Measurements from ENCODE around the gene STX4. TPM values are rescaled to one million over a fixed set of nuclear protein-coding genes. Genes with fewer than 3 reads are reported as not detected.
"Not testable (repeated sequence)": the region's sequence is repeated elsewhere in the genome, so short reads cannot be mapped to it uniquely, and the experiment has no call there.

The STX4 gene
- total and polyA plus RNA-seq, 9 donors, result 25.7 to 49.8 (median 43.2) TPM

DNA sequence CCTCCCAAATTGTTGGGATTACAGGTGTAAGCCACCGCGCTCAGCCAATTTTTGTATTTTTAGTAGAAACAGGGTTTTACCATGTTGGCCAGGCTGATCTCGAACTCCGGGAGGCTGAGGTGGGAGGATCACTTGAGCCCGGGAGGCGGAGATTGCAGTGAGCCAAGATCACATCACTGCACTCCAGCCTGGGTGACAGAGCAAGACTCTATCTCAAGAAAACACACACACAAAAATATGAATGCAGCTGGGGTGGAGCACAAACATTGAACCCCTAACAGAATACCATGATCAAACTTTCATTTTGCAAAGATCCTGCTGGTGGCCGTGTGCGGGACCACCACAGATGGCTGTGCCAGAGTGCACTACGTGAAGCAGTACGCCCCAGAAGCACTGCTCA lies 15.6 kb upstream of the STX4 start:
- H3K36me3 ChIP-seq (ENCODE audit: control insufficient read depth, insufficient read depth, low read length); H3K9me3 ChIP-seq (replicated peaks; ENCODE audit: control insufficient read depth, low read depth, low read length); DNase-seq; H3K4me3 ChIP-seq (ENCODE audit: low read length); H3K27me3 ChIP-seq (ENCODE audit: control insufficient read depth, insufficient read depth, low read length); H3K4me1 ChIP-seq (ENCODE audit: control insufficient read depth, insufficient read depth, low read length); H3K27ac ChIP-seq (ENCODE audit: low read length): not testable (repeated sequence)
- WGBS (ENCODE audit: insufficient coverage), result 82% methylated on average over 3 of the region's 10 CpGs

DNA sequence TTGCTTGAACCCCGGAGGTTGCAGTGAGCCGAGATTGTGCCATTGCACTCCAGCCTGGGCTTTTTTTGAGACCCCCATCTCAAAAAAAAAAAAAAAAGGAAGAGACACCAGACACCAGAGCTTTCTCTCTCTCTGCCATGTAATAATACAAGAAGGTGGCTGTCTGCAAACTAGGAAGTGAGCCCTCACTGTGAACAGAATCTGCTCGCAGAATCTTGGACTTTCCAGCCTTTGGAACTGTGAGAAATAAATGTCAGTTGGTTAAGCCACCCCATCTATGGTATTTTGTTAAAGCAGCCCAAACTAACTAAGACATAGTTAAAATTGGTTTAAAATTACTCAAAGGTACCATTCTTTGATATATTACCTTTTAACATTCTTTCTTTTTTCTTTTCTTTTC lies 12.8 kb upstream of the STX4 start:
- DNase-seq, result no peak
- Histone ChIP-seq H3K27me3 (ENCODE audit: control insufficient read depth, insufficient read depth, low read length) (no peaks in the 10 kb centered on the region), H3K4me3 (ENCODE audit: low read length) (no peak overlapping the region), H3K27ac (ENCODE audit: low read length) (no peak overlapping the region), H3K9me3 (replicated peaks; ENCODE audit: control insufficient read depth, low read depth, low read length) (no peaks in the 10 kb centered on the region), H3K36me3 (ENCODE audit: control insufficient read depth, insufficient read depth, low read length) (no peaks in the 10 kb centered on the region), H3K4me1 (ENCODE audit: control insufficient read depth, insufficient read depth, low read length) (peaks cover 6% of the 10 kb centered on the region)
- no CpG with 5 or more reads among the region's 3 CpGs for WGBS (ENCODE audit: insufficient coverage)

DNA sequence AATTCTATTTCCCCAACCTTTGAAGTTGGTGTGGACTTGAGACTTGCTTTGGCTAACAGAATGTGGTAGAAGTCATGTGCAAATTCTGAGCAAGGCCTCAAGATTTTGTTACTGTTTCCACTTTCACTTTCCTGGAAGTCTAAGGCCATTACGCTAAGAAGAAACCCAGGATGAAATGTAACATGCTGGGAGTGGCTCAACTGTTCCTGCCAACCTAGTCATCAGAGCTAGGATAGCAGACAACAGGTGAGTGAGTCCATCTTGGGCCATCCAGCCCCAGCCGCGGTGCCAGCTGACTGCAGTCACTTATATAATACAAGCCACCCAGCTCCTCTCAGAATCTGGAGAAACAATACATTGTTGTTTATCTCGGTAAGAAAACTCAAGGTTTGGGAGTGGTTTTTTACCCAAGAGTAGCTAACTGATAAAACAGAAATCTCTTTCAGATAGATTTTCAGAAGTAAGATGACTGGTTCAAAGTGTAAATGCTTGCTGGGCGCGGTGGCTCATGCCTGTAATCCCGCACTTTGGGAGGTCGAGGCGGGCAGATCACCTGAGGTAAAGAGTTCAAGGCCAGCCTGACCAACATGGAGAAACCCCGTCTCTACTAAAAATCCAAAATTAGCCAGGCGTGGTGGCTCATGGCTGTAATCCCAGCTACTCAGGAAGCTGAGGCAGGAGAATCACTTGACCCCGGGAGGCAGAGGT lies 10.7 kb upstream of the STX4 start:
- no peak for DNase-seq
- no peaks in the 10 kb centered on the region for H3K9me3 ChIP-seq (replicated peaks; ENCODE audit: control insufficient read depth, low read depth, low read length)
- no peaks in the 10 kb centered on the region for H3K27me3 ChIP-seq (ENCODE audit: control insufficient read depth, insufficient read depth, low read length)
- H3K4me1 ChIP-seq (ENCODE audit: control insufficient read depth, insufficient read depth, low read length), result peaks cover 6% of the 10 kb centered on the region
- no peak overlapping the region for H3K4me3 ChIP-seq (ENCODE audit: low read length)
- H3K27ac ChIP-seq (ENCODE audit: low read length), result peak overlapping the region; percentile 47
- no peaks in the 10 kb centered on the region for H3K36me3 ChIP-seq (ENCODE audit: control insufficient read depth, insufficient read depth, low read length)
- WGBS (ENCODE audit: insufficient coverage), result 77% methylated on average over 4 of the region's 12 CpGs

- Histone ChIP-seq H3K27ac (ENCODE audit: low read length) (peak overlapping the region; percentile 47), H3K4me3 (ENCODE audit: low read length) (no peak overlapping the region)
Observed at GRCh38 chr16:31023252-31023602, 10.1 kb upstream of the STX4 start.

DNA sequence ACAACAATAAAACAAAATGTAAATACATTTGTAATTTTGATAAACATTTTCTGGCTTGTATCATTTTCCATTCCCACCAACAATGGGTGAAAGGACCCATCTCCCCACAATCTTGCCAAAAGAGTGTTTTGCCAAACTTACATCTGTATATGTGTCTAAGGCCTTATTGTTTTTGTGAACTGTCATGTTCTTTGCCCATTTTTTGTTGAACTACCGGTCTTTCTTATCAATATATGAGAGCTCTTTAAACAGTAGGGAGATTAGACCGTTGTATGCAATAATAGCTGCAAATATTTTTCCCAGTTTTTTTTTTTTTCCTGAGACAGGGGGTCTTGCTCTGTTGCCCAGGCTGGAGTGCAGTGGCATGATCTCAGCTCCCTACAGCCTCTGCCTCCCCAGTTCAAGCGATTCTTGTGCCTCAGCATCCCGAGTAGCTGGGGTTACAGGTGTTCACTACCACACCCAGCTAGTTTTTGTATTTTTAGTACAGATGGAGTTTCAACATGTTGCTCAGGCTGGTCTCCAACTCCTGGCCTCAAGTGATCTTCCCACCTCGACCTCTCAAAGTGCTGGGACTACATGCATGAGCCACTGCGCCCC lies 9.6 kb upstream of the STX4 start:
- Histone ChIP-seq H3K27me3 (ENCODE audit: control insufficient read depth, insufficient read depth, low read length) (no peaks in the 10 kb centered on the region), H3K9me3 (replicated peaks; ENCODE audit: control insufficient read depth, low read depth, low read length) (no peaks in the 10 kb centered on the region), H3K36me3 (ENCODE audit: control insufficient read depth, insufficient read depth, low read length) (no peaks in the 10 kb centered on the region), H3K4me1 (ENCODE audit: control insufficient read depth, insufficient read depth, low read length) (peaks cover 6% of the 10 kb centered on the region), H3K4me3 (ENCODE audit: low read length) (no peak overlapping the region), H3K27ac (ENCODE audit: low read length) (no peak overlapping the region)
- WGBS (ENCODE audit: insufficient coverage), result no CpG with 5 or more reads among the region's 6 CpGs
- DNase-seq, result no peak

More at GRCh38 chr16:31023252-31023602, 10.1 kb upstream of the STX4 start:
- Histone ChIP-seq H3K4me1 (ENCODE audit: control insufficient read depth, insufficient read depth, low read length) (peaks cover 6% of the 10 kb centered on the region), H3K9me3 (replicated peaks; ENCODE audit: control insufficient read depth, low read depth, low read length) (no peaks in the 10 kb centered on the region), H3K36me3 (ENCODE audit: control insufficient read depth, insufficient read depth, low read length) (no peaks in the 10 kb centered on the region), H3K27me3 (ENCODE audit: control insufficient read depth, insufficient read depth, low read length) (no peaks in the 10 kb centered on the region)
- DNase-seq, result no peak
- WGBS (ENCODE audit: insufficient coverage), result no CpG with 5 or more reads among the region's 4 CpGs

GRCh38 chr16:31025339-31025738 lies 8.0 kb upstream of the STX4 start:
- H3K9me3 ChIP-seq (replicated peaks; ENCODE audit: control insufficient read depth, low read depth, low read length), result no peaks in the 10 kb centered on the region
- no peak overlapping the region for H3K4me3 ChIP-seq (ENCODE audit: low read length)
- WGBS (ENCODE audit: insufficient coverage), result 59% methylated on average over 3 of the region's 5 CpGs
- no peak overlapping the region for H3K27ac ChIP-seq (ENCODE audit: low read length)
- H3K27me3 ChIP-seq (ENCODE audit: control insufficient read depth, insufficient read depth, low read length), result no peaks in the 10 kb centered on the region
- H3K4me1 ChIP-seq (ENCODE audit: control insufficient read depth, insufficient read depth, low read length), result peaks cover 6% of the 10 kb centered on the region
- DNase-seq, result no peak
- no peaks in the 10 kb centered on the region for H3K36me3 ChIP-seq (ENCODE audit: control insufficient read depth, insufficient read depth, low read length)

DNA sequence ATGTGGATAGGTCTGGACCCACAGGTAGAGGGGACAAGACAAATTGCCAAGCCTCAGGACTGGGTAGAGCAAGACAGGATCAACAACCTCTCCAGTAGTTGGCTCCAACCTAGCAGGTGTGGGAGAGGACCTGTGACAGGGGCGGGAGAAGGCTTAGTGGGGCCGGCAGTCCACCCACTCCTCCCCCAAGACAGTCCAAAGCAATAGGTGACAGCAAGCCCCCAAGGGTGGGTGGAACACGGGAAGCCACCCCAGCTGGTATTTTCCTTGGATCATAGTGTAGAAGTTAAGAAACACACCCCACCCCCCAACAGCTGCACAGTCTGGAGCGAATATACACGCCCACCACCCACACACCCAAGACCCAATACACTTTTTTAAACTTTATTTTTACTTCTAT lies 4.1 kb upstream of the STX4 start:
- Histone ChIP-seq H3K36me3 (ENCODE audit: control insufficient read depth, insufficient read depth, low read length) (no peaks in the 10 kb centered on the region), H3K9me3 (replicated peaks; ENCODE audit: control insufficient read depth, low read depth, low read length) (no peaks in the 10 kb centered on the region), H3K4me1 (ENCODE audit: control insufficient read depth, insufficient read depth, low read length) (peaks cover 10% of the 10 kb centered on the region), H3K27me3 (ENCODE audit: control insufficient read depth, insufficient read depth, low read length) (no peaks in the 10 kb centered on the region), H3K27ac (ENCODE audit: low read length) (no peak overlapping the region), H3K4me3 (ENCODE audit: low read length) (no peak overlapping the region)
- no CpG with 5 or more reads among the region's 5 CpGs for WGBS (ENCODE audit: insufficient coverage)
- DNase-seq, result no peak

DNA sequence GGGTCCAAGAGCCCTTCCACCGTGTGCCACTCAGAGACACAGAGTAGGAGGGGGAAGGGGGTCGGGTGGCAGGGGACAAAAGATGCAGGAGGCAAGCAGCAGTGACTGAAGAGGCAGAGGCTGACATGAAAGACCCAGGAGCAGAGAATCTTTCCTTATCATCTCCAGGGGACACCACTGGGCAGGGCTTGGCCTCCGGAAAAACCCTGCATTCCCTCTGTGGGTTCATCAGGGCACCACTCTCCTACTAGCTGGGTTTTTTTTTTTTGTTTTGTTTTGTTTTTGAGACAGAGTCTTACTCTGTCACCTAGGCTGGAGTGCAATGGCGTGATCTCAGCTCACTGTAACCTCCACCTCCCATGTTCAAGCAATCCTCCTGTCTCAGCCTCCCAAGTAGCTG lies 2.1 kb upstream of the STX4 start:
- no peaks in the 10 kb centered on the region for H3K27me3 ChIP-seq (ENCODE audit: control insufficient read depth, insufficient read depth, low read length)
- WGBS (ENCODE audit: insufficient coverage), result 60% methylated on average over 1 of the region's 4 CpGs
- H3K36me3 ChIP-seq (ENCODE audit: control insufficient read depth, insufficient read depth, low read length), result peaks cover 19% of the 10 kb centered on the region
- H3K27ac ChIP-seq (ENCODE audit: low read length), result no peak overlapping the region
- H3K4me1 ChIP-seq (ENCODE audit: control insufficient read depth, insufficient read depth, low read length), result peaks cover 14% of the 10 kb centered on the region
- H3K9me3 ChIP-seq (replicated peaks; ENCODE audit: control insufficient read depth, low read depth, low read length), result no peaks in the 10 kb centered on the region
- no peak for DNase-seq
- no peak overlapping the region for H3K4me3 ChIP-seq (ENCODE audit: low read length)

GRCh38 chr16:31033709-31034492 lies 543 bp downstream of the STX4 start:
- 1% methylated on average over 37 of the region's 47 CpGs for WGBS (ENCODE audit: insufficient coverage)
- Histone ChIP-seq H3K27me3 (ENCODE audit: control insufficient read depth, insufficient read depth, low read length) (no peaks in the 10 kb centered on the region), H3K9me3 (replicated peaks; ENCODE audit: control insufficient read depth, low read depth, low read length) (no peaks in the 10 kb centered on the region), H3K4me1 (ENCODE audit: control insufficient read depth, insufficient read depth, low read length) (peaks cover 14% of the 10 kb centered on the region), H3K36me3 (ENCODE audit: control insufficient read depth, insufficient read depth, low read length) (peaks cover 37% of the 10 kb centered on the region), H3K4me3 (ENCODE audit: low read length) (peak overlapping the region; percentile 93), H3K27ac (ENCODE audit: low read length) (peak overlapping the region; percentile 98)
- peak; percentile 95 for DNase-seq

DNA sequence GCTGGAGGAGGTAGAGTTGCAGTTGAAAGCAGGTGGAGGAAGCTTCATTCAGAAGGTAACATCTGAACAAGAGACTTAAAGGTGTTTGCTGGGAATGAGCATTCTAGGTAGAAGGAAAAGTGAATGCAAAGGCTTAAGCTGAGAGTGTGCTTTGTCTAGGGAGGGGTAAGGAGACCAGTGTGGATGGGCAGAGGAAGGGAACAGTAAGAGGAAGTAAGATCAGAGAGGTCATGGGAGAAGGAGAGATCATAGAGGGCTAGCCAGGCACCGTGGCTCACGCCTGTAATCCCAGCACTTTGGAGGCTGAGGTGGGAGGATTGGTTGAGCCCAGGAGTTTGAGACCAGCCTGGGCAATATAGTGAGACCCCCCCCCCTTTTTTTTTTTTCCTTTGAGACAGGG lies 3.3 kb downstream of the STX4 start:
- peaks cover 14% of the 10 kb centered on the region for H3K4me1 ChIP-seq (ENCODE audit: control insufficient read depth, insufficient read depth, low read length)
- H3K9me3 ChIP-seq (replicated peaks; ENCODE audit: control insufficient read depth, low read depth, low read length), result no peaks in the 10 kb centered on the region
- no peak overlapping the region for H3K4me3 ChIP-seq (ENCODE audit: low read length)
- WGBS (ENCODE audit: insufficient coverage), result no CpG with 5 or more reads among the region's 2 CpGs
- H3K27ac ChIP-seq (ENCODE audit: low read length), result no peak overlapping the region
- no peak for DNase-seq
- H3K27me3 ChIP-seq (ENCODE audit: control insufficient read depth, insufficient read depth, low read length), result no peaks in the 10 kb centered on the region
- H3K36me3 ChIP-seq (ENCODE audit: control insufficient read depth, insufficient read depth, low read length), result peaks cover 55% of the 10 kb centered on the region
